MCF 10A (cell line): ENCODE results near the gene LATS1. TPM values are rescaled to one million over a fixed set of nuclear protein-coding genes. Genes with fewer than 3 reads are reported as not detected.

Experiments
- BruUV-seq: library from RNA; stranded (reverse); fragments of 400-500 nt; replicated peaks from 2 replicates; lab custom pipeline; 2021; lab: Mats Ljungman, UMichigan
- CTCF ChIA-PET: fragments of 300-600 bp; sonication (Branson Sonifier 250); formaldehyde crosslinking; extraction: SDS; loops from one replicate; lab custom pipeline; 2021; ENCODE audit warnings: antibody characterized with exemption, inconsistent platforms; lab: Yijun Ruan, JAX
- POLR2A ChIA-PET: fragments of 300-600, 350-650 bp; sonication (Branson Sonifier 250); formaldehyde crosslinking; extraction: SDS; loops from one replicate; lab custom pipeline; 2020; ENCODE audit warnings: antibody characterized with exemption, inconsistent platforms; lab: Yijun Ruan, JAX
- DNase-seq: peaks from one replicate; pipeline ENCODE4 v3.0.0-alpha.2; 2018; ENCODE audit not compliant: unreplicated experiment
- H3K27ac Mint-ChIP-seq: one replicate; pipeline ENCODE4 v1.8.0; 2022; ENCODE audit warnings: mild to moderate bottlenecking, low read depth, mixed read lengths; ENCODE audit not compliant: unreplicated experiment
- H3K27me3 Mint-ChIP-seq: one replicate; pipeline ENCODE4 v1.8.0; 2022; ENCODE audit warnings: mixed read lengths; ENCODE audit not compliant: insufficient read depth, unreplicated experiment
- H3K36me3 Mint-ChIP-seq: one replicate; pipeline ENCODE4 v1.8.0; 2022; ENCODE audit warnings: mild to moderate bottlenecking, moderate library complexity, mixed read lengths; ENCODE audit not compliant: insufficient read depth, unreplicated experiment
- H3K4me1 Mint-ChIP-seq: one replicate; pipeline ENCODE4 v1.8.0; 2022; ENCODE audit warnings: mixed read lengths; ENCODE audit not compliant: insufficient read depth, unreplicated experiment
- H3K4me3 Mint-ChIP-seq: one replicate; pipeline ENCODE4 v1.8.0; 2022; ENCODE audit warnings: mild to moderate bottlenecking, moderate library complexity, mixed read lengths; ENCODE audit not compliant: unreplicated experiment
- H3K9me3 Mint-ChIP-seq: one replicate; pipeline ENCODE4 v1.8.0; 2022; ENCODE audit warnings: mixed read lengths; ENCODE audit not compliant: unreplicated experiment
- intact Hi-C: fragments of 100-400 bp; cut with micrococcal nuclease; formaldehyde crosslinking; loops from 2 replicates; pipeline ENCODE4 v1.14.1; 2022
- total RNA-seq: library from RNA; stranded (reverse); gene quantifications from 2 replicates; pipeline ENCODE4 v1.2.3, GENCODE V29; 2022
- TF ChIP-seq, protein P1 (sequence below): fragments of 200-600 bp; IDR thresholded peaks from one replicate; pipeline ENCODE4 v1.8.0; 2022; ENCODE audit warnings: antibody characterized with exemption, mild to moderate bottlenecking; ENCODE audit not compliant: unreplicated experiment

The LATS1 gene
- total RNA-seq, 1 experiment from 2014 or later = 34.3 TPM

DNA sequence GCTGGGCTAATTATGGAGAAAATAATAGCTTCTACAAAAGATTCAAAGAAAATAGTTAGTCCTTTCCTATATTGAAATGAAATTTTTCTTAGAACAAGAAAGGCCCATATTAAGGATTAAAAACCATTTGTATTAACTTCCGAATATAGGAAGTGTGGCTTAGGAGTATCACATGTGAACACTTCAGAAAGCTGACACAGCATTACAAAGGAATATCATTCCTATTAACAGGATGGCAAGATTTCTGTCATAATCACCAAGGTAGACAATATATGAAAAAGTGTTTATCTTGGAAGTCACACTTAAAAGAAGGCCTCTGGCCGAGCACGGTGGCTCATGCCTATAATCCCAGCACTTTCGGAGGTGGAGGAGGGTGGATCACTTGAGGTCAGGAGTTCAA lies 5.4 kb upstream of the LATS1 start:
- H3K27ac Mint-ChIP-seq = no peak overlapping the region
- no peaks in the 10 kb centered on the region for H3K9me3 Mint-ChIP-seq
- H3K4me3 Mint-ChIP-seq = no peak overlapping the region
- BruUV-seq = no TSS peak
- peaks cover 6% of the 10 kb centered on the region for H3K4me1 Mint-ChIP-seq
- no peaks in the 10 kb centered on the region for H3K27me3 Mint-ChIP-seq
- CTCF ChIA-PET = interaction anchor here (0.5 to 2.9 kb wide), 11 partner anchors 8 to 439 kb away, joined by 3 to 10 read pairs (median 4); no protein-coding TSS in a partner anchor
- intact Hi-C loops = loop anchor here (5.0 to 10.0 kb wide), 3 partner anchors 99 to 292 kb away; partner anchors contain the start of gene LRP11
- no peak for DNase-seq
- TF ChIP-seq, protein P1, sequence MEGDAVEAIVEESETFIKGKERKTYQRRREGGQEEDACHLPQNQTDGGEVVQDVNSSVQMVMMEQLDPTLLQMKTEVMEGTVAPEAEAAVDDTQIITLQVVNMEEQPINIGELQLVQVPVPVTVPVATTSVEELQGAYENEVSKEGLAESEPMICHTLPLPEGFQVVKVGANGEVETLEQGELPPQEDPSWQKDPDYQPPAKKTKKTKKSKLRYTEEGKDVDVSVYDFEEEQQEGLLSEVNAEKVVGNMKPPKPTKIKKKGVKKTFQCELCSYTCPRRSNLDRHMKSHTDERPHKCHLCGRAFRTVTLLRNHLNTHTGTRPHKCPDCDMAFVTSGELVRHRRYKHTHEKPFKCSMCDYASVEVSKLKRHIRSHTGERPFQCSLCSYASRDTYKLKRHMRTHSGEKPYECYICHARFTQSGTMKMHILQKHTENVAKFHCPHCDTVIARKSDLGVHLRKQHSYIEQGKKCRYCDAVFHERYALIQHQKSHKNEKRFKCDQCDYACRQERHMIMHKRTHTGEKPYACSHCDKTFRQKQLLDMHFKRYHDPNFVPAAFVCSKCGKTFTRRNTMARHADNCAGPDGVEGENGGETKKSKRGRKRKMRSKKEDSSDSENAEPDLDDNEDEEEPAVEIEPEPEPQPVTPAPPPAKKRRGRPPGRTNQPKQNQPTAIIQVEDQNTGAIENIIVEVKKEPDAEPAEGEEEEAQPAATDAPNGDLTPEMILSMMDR = no peak
- POLR2A ChIA-PET = interaction anchor here (0.9 to 2.4 kb wide), 6 partner anchors 20 to 85 kb away, joined by 3 to 8 read pairs (median 5); partner anchors contain the start of gene PCMT1
- peaks cover 45% of the 10 kb centered on the region for H3K36me3 Mint-ChIP-seq

DNA sequence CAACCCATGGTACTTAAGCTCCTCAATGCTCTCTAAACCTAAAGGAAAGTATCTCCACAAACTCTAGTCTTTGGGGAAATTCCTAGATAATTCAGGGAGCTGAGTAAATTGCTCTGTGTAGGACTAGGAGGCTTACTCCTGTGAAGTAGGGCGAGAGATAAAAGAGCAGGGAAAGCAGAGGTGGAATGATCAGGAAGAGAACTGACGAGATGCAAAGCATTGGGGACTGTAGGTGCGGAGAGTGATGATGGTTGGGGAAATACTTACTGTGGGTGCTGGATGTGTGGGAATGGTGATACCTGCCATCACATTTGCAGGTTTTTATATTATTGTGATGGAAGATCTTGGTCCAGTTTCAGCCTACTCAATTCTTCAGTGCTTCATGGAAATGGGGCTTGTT lies 1.6 kb upstream of the LATS1 start:
- no peak overlapping the region for H3K27ac Mint-ChIP-seq
- no peak overlapping the region for H3K4me3 Mint-ChIP-seq
- no TSS peak for BruUV-seq
- ChIA-PET CTCF (no interaction called here), POLR2A (interaction anchor here (1.3 to 7.0 kb wide), 6 partner anchors 16 to 181 kb away, joined by 4 to 138 read pairs (median 68); partner anchors contain the start of genes GINM1, KATNA1, NUP43 and PCMT1)
- intact Hi-C loops = no loop called here
- peaks cover 6% of the 10 kb centered on the region for H3K4me1 Mint-ChIP-seq
- no peaks in the 10 kb centered on the region for H3K27me3 Mint-ChIP-seq
- no peaks in the 10 kb centered on the region for H3K9me3 Mint-ChIP-seq
- DNase-seq = no peak
- H3K36me3 Mint-ChIP-seq = peaks cover 15% of the 10 kb centered on the region
- TF ChIP-seq, protein P1 = no peak

DNA sequence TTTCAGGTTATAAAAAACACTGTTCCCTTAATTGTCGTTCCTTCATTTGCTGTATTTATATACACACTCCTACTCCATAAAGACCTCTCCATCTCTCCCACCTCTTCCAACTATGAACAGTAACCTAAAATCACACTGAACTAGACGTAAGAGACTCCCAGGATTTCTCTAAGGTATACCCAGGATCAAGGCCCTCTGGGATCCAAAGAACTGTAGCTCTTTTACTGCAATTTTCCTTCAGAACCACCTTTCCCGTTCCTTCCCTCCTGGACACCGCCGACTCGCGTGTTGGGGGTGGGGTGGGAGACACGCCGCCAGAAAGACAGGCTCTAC lies 680 bp downstream of the LATS1 start:
- CTCF ChIA-PET = interaction anchor here (0.5 to 1.3 kb wide), 5 partner anchors 19 to 179 kb away, joined by 3 to 4 read pairs (median 4); no protein-coding TSS in a partner anchor
- TF ChIP-seq, protein P1 = no peak

DNA sequence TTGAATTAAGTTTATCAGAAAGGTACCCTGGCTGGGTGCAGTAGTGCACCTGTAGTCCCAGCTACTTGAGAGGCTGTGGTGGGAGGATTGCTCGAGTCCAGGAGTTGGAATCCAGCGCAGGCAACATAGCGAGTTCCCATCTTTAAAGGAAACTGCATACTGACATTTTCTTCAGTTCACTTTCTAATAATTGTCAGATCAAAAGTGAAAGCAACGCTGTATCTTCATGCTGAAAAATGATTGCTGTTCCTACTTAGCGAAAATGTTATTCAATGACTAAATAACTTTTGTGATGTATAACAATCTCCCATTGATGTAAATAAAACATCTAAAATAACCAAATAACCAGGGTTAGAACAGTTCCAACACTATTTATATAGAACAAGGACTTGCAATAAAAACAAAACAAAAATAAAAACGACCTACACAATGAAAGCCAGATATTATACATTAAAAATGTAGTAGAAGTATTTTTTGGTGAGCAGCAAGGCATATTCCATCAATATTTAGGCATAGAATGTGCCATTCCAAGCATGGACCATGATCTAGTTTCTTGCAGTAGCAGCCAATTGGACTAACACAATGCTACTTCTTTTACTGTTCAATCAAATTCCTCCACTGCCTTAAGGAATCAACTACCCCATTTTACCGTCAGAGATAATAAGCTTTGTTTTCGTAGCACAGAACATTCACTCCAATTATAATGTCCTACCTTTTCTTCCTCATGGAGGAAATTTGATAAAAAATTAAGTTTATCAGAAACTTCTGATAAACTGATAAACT lies 1.5 kb downstream of the LATS1 start:
- DNase-seq = peak; percentile 18
- intact Hi-C loops = loop anchor here (2.0 kb wide), 1 partner anchor 152 kb away; no protein-coding TSS in a partner anchor
- H3K27ac Mint-ChIP-seq = peak overlapping the region; percentile 42
- no peaks in the 10 kb centered on the region for H3K9me3 Mint-ChIP-seq
- peaks cover 15% of the 10 kb centered on the region for H3K36me3 Mint-ChIP-seq
- TF ChIP-seq, protein P1 = no peak
- ChIA-PET CTCF (interaction anchor here (0.5 to 1.3 kb wide), 6 partner anchors 13 to 180 kb away, joined by 3 to 5 read pairs (median 4); no protein-coding TSS in a partner anchor), POLR2A (interaction anchor here (0.5 to 7.0 kb wide), 25 partner anchors 10 to 639 kb away, joined by 3 to 138 read pairs (median 5); partner anchors contain the start of genes GINM1, KATNA1, NUP43 and PCMT1)
- H3K4me1 Mint-ChIP-seq = peaks cover 6% of the 10 kb centered on the region
- peak overlapping the region; percentile 83 for H3K4me3 Mint-ChIP-seq
- no TSS peak for BruUV-seq
- no peaks in the 10 kb centered on the region for H3K27me3 Mint-ChIP-seq

More for the DNA sequence above, 680 bp downstream of the LATS1 start:
- intact Hi-C loops = loop anchor here (1.0 to 2.0 kb wide), 2 partner anchors 69 to 152 kb away; partner anchors contain the start of gene KATNA1
- Mint-ChIP-seq H3K36me3 (peaks cover 18% of the 10 kb centered on the region), H3K4me1 (no peaks in the 10 kb centered on the region), H3K4me3 (peak overlapping the region; percentile 83), H3K27me3 (no peaks in the 10 kb centered on the region), H3K27ac (peak overlapping the region; percentile 82), H3K9me3 (no peaks in the 10 kb centered on the region)
- no peak for DNase-seq
- BruUV-seq = no TSS peak
- POLR2A ChIA-PET = interaction anchor here (0.6 to 7.0 kb wide), 38 partner anchors 9 to 1673 kb away, joined by 3 to 138 read pairs (median 4); partner anchors contain the start of genes GINM1, KATNA1, NUP43 and PCMT1
